Fibroblast of lung (primary cell): Measurements from ENCODE around the gene LYRM2. TPM values are rescaled to one million over a fixed set of nuclear protein-coding genes. Genes with fewer than 3 reads are reported as not detected.

Experiments
- DNase-seq, 2 donors: peaks; one replicate each; pipeline versions ENCODE4 v3.0.0 to v3.0.0-alpha.2; 2010; ENCODE audit warnings: low read depth in 2 of 2
- H2AFZ ChIP-seq: 2 replicates; pipeline ENCODE4 v1.5.1; 2012; ENCODE audit warnings: low read length, control low read depth, inconsistent platforms
- H3K27ac ChIP-seq: 2 replicates; pipeline ENCODE4 v1.5.1; 2011; ENCODE audit warnings: low read length, control low read depth; ENCODE audit not compliant: insufficient read depth
- H3K27me3 ChIP-seq: 2 replicates; pipeline ENCODE4 v1.5.1; 2011; ENCODE audit warnings: mild to moderate bottlenecking, low read length; ENCODE audit not compliant: control insufficient read depth, insufficient read depth
- H3K36me3 ChIP-seq: 2 replicates; pipeline ENCODE4 v1.5.1; 2011; ENCODE audit warnings: low read length; ENCODE audit not compliant: control insufficient read depth, insufficient read depth
- H3K4me1 ChIP-seq: 2 replicates; pipeline ENCODE4 v1.5.1; 2011; ENCODE audit warnings: low read length; ENCODE audit not compliant: control insufficient read depth, insufficient read depth; ENCODE audit errors: extremely low read depth
- H3K4me2 ChIP-seq: 2 replicates; pipeline ENCODE4 v1.5.1; 2011; ENCODE audit warnings: low read length, control low read depth; ENCODE audit not compliant: insufficient read depth; ENCODE audit errors: extremely low read depth
- H3K4me3 ChIP-seq, 4 experiments: fragments of 200-600 bp in 1 of 4; sonication (generic) in 1 of 4; replicated peaks in 1 of 4; 2 replicates each; pipeline ENCODE4 v1.5.1; 2011 to 2016; ENCODE audit warnings: low read length in 4 of 4, low read depth in 3 of 4, mild to moderate bottlenecking in 3 of 4, control low read depth in 2 of 4, inconsistent platforms in 1 of 4, mixed read lengths in 1 of 4; ENCODE audit not compliant: insufficient read depth in 1 of 4; ENCODE audit errors: control extremely low read depth in 1 of 4
- H3K79me2 ChIP-seq: 2 replicates; pipeline ENCODE4 v1.5.1; 2012; ENCODE audit warnings: mild to moderate bottlenecking, low read length, inconsistent platforms; ENCODE audit not compliant: control insufficient read depth, insufficient read depth
- H3K9ac ChIP-seq: 2 replicates; pipeline ENCODE4 v1.5.1; 2011; ENCODE audit warnings: mild to moderate bottlenecking, low read length, control low read depth; ENCODE audit not compliant: insufficient read depth
- H3K9me3 ChIP-seq: 2 replicates; pipeline ENCODE4 v1.5.1; 2012; ENCODE audit warnings: low read depth, low read length; ENCODE audit not compliant: control insufficient read depth, insufficient read depth
- H4K20me1 ChIP-seq: 2 replicates; pipeline ENCODE4 v1.5.1; 2011; ENCODE audit warnings: low read length; ENCODE audit not compliant: control insufficient read depth, insufficient read depth; ENCODE audit errors: extremely low read depth
- CTCF ChIP-seq, 2 donors: IDR thresholded peaks in 1 of 2; conservative IDR thresholded peaks in 1 of 2; 1 replicate in 1 of 2; 2 replicates in 1 of 2; pipeline ENCODE4 v1.5.1; 2011 to 2012; ENCODE audit warnings: low read length in 2 of 2, control low read depth in 1 of 2, inconsistent platforms in 1 of 2, low read depth in 1 of 2, mild to moderate bottlenecking in 1 of 2
- EZH2 ChIP-seq: IDR thresholded peaks from 2 replicates; pipeline ENCODE4 v1.5.1; 2012; ENCODE audit warnings: low read length, control low read depth, mild to moderate bottlenecking; ENCODE audit errors: missing control alignments
- polyA plus RNA-seq, 2 donors: library from polyadenylated mRNA; depleted of rRNA in 1 of 2; stranded (reverse) in 1 of 2; unstranded in 1 of 2; fragments of >200 nt; gene quantifications; 2 replicates each; pipeline ENCODE4 v1.2.1, GENCODE V29; 2011 to 2012; ENCODE audit warnings: missing spikeins in 1 of 2
- total RNA-seq: library from RNA; depleted of rRNA; stranded (reverse); fragments of >200 nt; gene quantifications from 2 replicates; pipeline ENCODE4 v1.2.1, GENCODE V29; 2014

Gene LYRM2
- total and polyA plus RNA-seq, 2 donors (not counting 1 experiment from before 2014, with no cell fraction given) = 27.4 to 66.1 TPM

- Histone ChIP-seq H3K27me3 (no peaks in the 10 kb centered on the region), H3K4me1 (no peaks in the 10 kb centered on the region), H4K20me1 (no peaks in the 10 kb centered on the region), H3K9me3 (no peaks in the 10 kb centered on the region), H3K4me3 (no peak overlapping the region), H2AFZ (no peak overlapping the region), H3K9ac (no peak overlapping the region), H3K27ac (no peak overlapping the region), H3K4me2 (no peak overlapping the region), H3K79me2 (no peaks in the 10 kb centered on the region), H3K36me3 (no peaks in the 10 kb centered on the region)
- no peak for DNase-seq
- TF ChIP-seq EZH2 = no peak
- no peak for TF ChIP-seq CTCF (conservative IDR thresholded peaks at IDR 0.05 in 1 of 2, IDR thresholded peaks at IDR 0.05 in 1 of 2; ENCODE audit: low read depth in 1 of 2, low read length in 2 of 2)
Observed at GRCh38 chr6:89590133-89590532, 48.4 kb downstream of the LYRM2 start.

DNA sequence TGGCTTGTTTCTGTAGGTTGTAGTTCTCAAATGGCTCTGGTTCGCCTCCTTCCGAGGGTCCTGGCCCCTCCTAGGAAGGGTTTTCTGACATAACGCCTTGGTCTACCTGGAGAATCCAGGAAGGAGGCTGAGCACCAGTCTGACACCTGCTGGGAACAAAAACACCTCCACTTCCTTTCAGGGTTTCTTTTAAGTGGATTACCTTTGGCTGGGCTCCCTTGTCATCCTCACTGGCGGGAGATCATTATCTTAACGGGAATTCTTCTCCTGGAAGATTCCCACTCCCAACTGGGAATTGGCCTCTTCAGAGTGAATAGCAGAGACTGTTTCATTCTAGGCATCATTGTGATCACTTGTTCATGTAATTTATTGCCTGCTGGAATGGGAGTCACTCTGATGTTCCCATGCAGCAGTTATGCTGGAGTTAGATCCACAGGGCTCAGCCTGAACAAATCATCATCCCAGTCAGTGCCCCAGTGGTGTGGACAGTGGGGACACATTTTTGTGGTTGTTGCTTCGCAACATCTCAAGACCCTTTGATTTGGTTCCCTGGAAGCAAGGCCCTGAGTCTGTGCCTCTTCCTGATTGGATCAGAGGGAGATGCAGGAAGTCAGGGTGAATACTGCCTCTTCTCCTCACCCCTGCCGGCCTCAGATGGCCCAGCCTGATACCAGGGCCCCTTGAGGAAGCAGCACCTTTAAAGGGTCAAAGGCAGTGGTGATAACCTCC lies 49.1 kb downstream of the LYRM2 start:
- H3K27ac ChIP-seq = no peak overlapping the region
- H2AFZ ChIP-seq = no peak overlapping the region
- no peak overlapping the region for H3K4me3 ChIP-seq
- H3K27me3 ChIP-seq = no peaks in the 10 kb centered on the region
- TF ChIP-seq CTCF (conservative IDR thresholded peaks at IDR 0.05 in 1 of 2, IDR thresholded peaks at IDR 0.05 in 1 of 2; ENCODE audit: low read depth in 1 of 2, low read length in 2 of 2) = no peak
- TF ChIP-seq EZH2 = no peak
- H3K79me2 ChIP-seq = no peaks in the 10 kb centered on the region
- no peaks in the 10 kb centered on the region for H4K20me1 ChIP-seq
- H3K4me1 ChIP-seq = no peaks in the 10 kb centered on the region
- H3K36me3 ChIP-seq = no peaks in the 10 kb centered on the region
- no peak overlapping the region for H3K9ac ChIP-seq
- no peak for DNase-seq
- H3K4me2 ChIP-seq = no peak overlapping the region
- no peaks in the 10 kb centered on the region for H3K9me3 ChIP-seq

GRCh38 chr6:89585154-89585553 lies 53.4 kb downstream of the LYRM2 start:
- TF ChIP-seq CTCF (conservative IDR thresholded peaks at IDR 0.05 in 1 of 2, IDR thresholded peaks at IDR 0.05 in 1 of 2; ENCODE audit: low read depth in 1 of 2, low read length in 2 of 2) (no peak), EZH2 (no peak)

More at GRCh38 chr6:89585154-89585553, 53.4 kb downstream of the LYRM2 start:
- Histone ChIP-seq H3K9me3 (no peaks in the 10 kb centered on the region), H3K27ac (no peak overlapping the region), H3K4me3 (no peak overlapping the region), H3K9ac (no peak overlapping the region), H3K4me2 (no peak overlapping the region), H3K79me2 (no peaks in the 10 kb centered on the region), H3K4me1 (no peaks in the 10 kb centered on the region), H2AFZ (no peak overlapping the region), H4K20me1 (no peaks in the 10 kb centered on the region), H3K36me3 (no peaks in the 10 kb centered on the region), H3K27me3 (no peaks in the 10 kb centered on the region)
- peak in 1 of 2 donors; percentile 52 for DNase-seq
